Measurements from ENCODE around the gene CHRM5. TPM values are rescaled to one million over a fixed set of nuclear protein-coding genes. Genes with fewer than 3 reads are reported as not detected.

CHRM5 gene
- total and polyA plus RNA-seq, 2 of the 8 experiments (the other 6 are each of a cell fraction or from before 2014, with no cell fraction given), result not detected

DNA sequence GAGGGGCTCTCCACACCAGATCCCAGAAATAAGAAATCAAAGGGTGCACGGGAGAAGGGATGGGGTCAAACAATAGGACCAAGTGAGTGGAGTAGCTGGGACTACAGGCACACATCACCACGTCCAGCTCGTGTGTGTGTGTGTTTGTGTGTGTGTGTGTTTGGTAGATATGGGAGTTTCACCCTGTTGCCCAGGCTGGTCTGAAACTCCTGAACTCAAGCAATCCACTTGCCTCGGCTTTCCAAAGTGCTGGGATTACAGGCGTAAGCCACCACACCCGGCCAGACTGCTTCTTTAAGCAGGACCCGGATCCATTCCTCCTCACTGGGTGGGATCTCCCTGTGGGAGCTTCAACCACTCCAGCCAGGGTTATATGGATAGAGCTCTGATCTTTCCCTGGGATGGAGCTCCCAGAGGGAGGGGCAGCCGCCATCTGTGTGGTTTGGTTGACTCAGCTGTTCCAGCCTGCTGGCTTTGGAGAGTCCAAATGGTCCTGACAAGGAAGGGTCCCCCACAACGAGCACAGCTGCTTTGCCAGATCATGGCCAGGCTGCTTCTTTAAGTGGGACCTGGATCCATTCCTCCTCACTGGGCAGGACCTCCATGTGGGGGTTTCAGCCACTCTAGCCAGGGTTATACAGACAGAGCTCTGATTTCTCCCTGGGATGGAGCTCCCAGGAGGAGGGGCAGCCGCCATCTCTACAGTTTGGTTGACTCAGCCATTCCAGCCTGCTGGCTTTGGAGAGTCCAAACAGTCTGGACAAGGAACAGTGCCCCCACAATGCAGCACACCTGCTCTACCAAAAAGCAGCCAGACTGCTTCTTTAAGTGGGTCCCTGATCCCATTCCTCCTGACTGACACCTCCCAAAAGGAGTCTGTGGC, 79.8 kb downstream of the CHRM5 start:
- Histone ChIP-seq H3K4me1 (replicated peaks in 1 of 4; ENCODE audit: control insufficient read depth in 3 of 4, insufficient read depth in 4 of 4, low read length in 3 of 4) (no peaks in the 10 kb centered on the region), H3K27me3 (replicated peaks in 1 of 4; ENCODE audit: control insufficient read depth in 3 of 4, extremely low read depth in 1 of 4, insufficient read depth in 3 of 4, low read length in 3 of 4) (no peaks in the 10 kb centered on the region; a peak in 1 of 7 replicates), H3K23ac (ENCODE audit: insufficient read length) (no peak overlapping the region), H2AK5ac (ENCODE audit: low read depth, low read length) (no peak overlapping the region), H2AFZ (ENCODE audit: low read length) (no peak overlapping the region), H3K4me3 (ENCODE audit: extremely low read depth in 1 of 4, insufficient read depth in 2 of 4, low read depth in 3 of 4, low read length in 4 of 4) (no peak overlapping the region), H3K23me2 (ENCODE audit: low read depth, low read length) (no peaks in the 10 kb centered on the region), H3K79me2 (ENCODE audit: control insufficient read depth in 1 of 2, insufficient read depth in 2 of 2, low read length in 2 of 2) (no peaks in the 10 kb centered on the region), H3K27ac (ENCODE audit: low read depth, low read length) (no peak overlapping the region), H3K56ac (replicated peaks; ENCODE audit: insufficient read length, low read depth, low read length) (no peak overlapping the region), H4K20me1 (replicated peaks in 1 of 2; ENCODE audit: control insufficient read depth in 1 of 2, insufficient read depth in 2 of 2, low read length in 2 of 2) (no peaks in the 10 kb centered on the region), H2BK5ac (ENCODE audit: low read depth, low read length) (no peak overlapping the region), H3K9ac (replicated peaks in 1 of 4; ENCODE audit: extremely low read depth in 1 of 4, low read depth in 3 of 4, low read length in 3 of 4) (no peak overlapping the region), H2BK15ac (ENCODE audit: low read length) (0 out of 2 replicates have a peak overlapping the region, but pooled peaks have one; percentile 46), H2BK20ac (ENCODE audit: low read length) (no peak overlapping the region), H2BK12ac (ENCODE audit: low read depth, low read length) (no peak overlapping the region), H3K4me2 (ENCODE audit: insufficient read depth in 1 of 2, low read depth in 2 of 2, low read length in 2 of 2) (no peak overlapping the region), H4K8ac (ENCODE audit: extremely low read depth, insufficient read depth, low read length) (peak overlapping the region; percentile 11), H3K79me1 (ENCODE audit: low read depth, low read length) (no peaks in the 10 kb centered on the region), H3K36me3 (ENCODE audit: control insufficient read depth in 2 of 4, insufficient read depth in 4 of 4, low read length in 3 of 4) (no peaks in the 10 kb centered on the region), H4K91ac (replicated peaks; ENCODE audit: insufficient read length, low read length) (no peak overlapping the region), H3K4ac (replicated peaks; ENCODE audit: insufficient read length, low read depth, low read length) (no peak overlapping the region), H4K5ac (ENCODE audit: insufficient read length, low read depth, low read length) (no peak overlapping the region), H3K14ac (ENCODE audit: insufficient read length) (no peak overlapping the region), H2BK120ac (replicated peaks; ENCODE audit: low read depth, low read length) (no peak overlapping the region), H3K18ac (ENCODE audit: extremely low read depth, low read length) (no peak overlapping the region), H3K9me3 (ENCODE audit: insufficient read depth in 2 of 2, low read depth in 1 of 2, low read length in 1 of 2) (0 out of 4 replicates have a peak, but pooled peaks cover 0 to 3% of the 10 kb centered on the region in 2 experiments)
- WGBS, 2 experiments (ENCODE audit: extremely low coverage in 1 of 2, insufficient coverage in 1 of 2, insufficient read length in 1 of 2, insufficient replicate concordance in 2 of 2, low coverage in 1 of 2, low lambda C conversion rate in 2 of 2, missing lambda C conversion rate in 1 of 2), result 82% methylated on average over 9 of the region's 10 CpGs; no CpG with 5 or more reads in 1 of the 2 experiments
- CTCF ChIA-PET (ENCODE audit: partially characterized antibody), result no interaction called here
- POLR2A ChIA-PET (ENCODE audit: partially characterized antibody), result interaction anchor here (0.7 to 1.1 kb wide), 2 partner anchors 9 to 20 kb away, joined by 3 to 4 read pairs; no protein-coding TSS in a partner anchor
- FAIRE-seq, result no peak
- no peak for DNase-seq (ENCODE audit: low read depth in 1 of 2, low spot score in 2 of 2)
- no peak for TF ChIP-seq BACH1 (IDR thresholded peaks at IDR 0.05; ENCODE audit: low read length)
- no peak for TF ChIP-seq EGR1 (IDR thresholded peaks at IDR 0.05; ENCODE audit: borderline replicate concordance, low read depth, low read length)
- TF ChIP-seq CEBPB (IDR thresholded peaks at IDR 0.05; ENCODE audit: low read depth, low read length), result no peak
- TF ChIP-seq TEAD4 (IDR thresholded peaks at IDR 0.05; ENCODE audit: low read depth, low read length), result no peak
- TF ChIP-seq TBP (IDR thresholded peaks at IDR 0.05; ENCODE audit: low read depth, low read length), result no peak
- TF ChIP-seq, protein P1, sequence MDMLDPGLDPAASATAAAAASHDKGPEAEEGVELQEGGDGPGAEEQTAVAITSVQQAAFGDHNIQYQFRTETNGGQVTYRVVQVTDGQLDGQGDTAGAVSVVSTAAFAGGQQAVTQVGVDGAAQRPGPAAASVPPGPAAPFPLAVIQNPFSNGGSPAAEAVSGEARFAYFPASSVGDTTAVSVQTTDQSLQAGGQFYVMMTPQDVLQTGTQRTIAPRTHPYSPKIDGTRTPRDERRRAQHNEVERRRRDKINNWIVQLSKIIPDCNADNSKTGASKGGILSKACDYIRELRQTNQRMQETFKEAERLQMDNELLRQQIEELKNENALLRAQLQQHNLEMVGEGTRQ (IDR thresholded peaks at IDR 0.05; ENCODE audit: low read length), result no peak
- no peak for TF ChIP-seq KDM4A (IDR thresholded peaks at IDR 0.05; ENCODE audit: low read depth, low read length, severe bottlenecking)
- TF ChIP-seq, protein P2, sequence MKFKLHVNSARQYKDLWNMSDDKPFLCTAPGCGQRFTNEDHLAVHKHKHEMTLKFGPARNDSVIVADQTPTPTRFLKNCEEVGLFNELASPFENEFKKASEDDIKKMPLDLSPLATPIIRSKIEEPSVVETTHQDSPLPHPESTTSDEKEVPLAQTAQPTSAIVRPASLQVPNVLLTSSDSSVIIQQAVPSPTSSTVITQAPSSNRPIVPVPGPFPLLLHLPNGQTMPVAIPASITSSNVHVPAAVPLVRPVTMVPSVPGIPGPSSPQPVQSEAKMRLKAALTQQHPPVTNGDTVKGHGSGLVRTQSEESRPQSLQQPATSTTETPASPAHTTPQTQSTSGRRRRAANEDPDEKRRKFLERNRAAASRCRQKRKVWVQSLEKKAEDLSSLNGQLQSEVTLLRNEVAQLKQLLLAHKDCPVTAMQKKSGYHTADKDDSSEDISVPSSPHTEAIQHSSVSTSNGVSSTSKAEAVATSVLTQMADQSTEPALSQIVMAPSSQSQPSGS (IDR thresholded peaks at IDR 0.05; ENCODE audit: low read length), result no peak
- TF ChIP-seq, protein P3, sequence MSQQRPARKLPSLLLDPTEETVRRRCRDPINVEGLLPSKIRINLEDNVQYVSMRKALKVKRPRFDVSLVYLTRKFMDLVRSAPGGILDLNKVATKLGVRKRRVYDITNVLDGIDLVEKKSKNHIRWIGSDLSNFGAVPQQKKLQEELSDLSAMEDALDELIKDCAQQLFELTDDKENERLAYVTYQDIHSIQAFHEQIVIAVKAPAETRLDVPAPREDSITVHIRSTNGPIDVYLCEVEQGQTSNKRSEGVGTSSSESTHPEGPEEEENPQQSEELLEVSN (IDR thresholded peaks at IDR 0.05), result no peak
